HG02588 (cell line): Measurements from ENCODE around the gene VKORC1.
"Not testable (repeated sequence)": the region's sequence is repeated elsewhere in the genome, so short reads cannot be mapped to it uniquely, and the experiment has no call there.

Source experiments
- ATAC-seq: cut with Tn5 transposase; IDR thresholded peaks from one replicate; pipeline ENCODE4 v1.9.1; 2021; ENCODE audit warnings: mild to moderate bottlenecking, moderate library complexity; ENCODE audit not compliant: unreplicated experiment

VKORC1 gene

DNA sequence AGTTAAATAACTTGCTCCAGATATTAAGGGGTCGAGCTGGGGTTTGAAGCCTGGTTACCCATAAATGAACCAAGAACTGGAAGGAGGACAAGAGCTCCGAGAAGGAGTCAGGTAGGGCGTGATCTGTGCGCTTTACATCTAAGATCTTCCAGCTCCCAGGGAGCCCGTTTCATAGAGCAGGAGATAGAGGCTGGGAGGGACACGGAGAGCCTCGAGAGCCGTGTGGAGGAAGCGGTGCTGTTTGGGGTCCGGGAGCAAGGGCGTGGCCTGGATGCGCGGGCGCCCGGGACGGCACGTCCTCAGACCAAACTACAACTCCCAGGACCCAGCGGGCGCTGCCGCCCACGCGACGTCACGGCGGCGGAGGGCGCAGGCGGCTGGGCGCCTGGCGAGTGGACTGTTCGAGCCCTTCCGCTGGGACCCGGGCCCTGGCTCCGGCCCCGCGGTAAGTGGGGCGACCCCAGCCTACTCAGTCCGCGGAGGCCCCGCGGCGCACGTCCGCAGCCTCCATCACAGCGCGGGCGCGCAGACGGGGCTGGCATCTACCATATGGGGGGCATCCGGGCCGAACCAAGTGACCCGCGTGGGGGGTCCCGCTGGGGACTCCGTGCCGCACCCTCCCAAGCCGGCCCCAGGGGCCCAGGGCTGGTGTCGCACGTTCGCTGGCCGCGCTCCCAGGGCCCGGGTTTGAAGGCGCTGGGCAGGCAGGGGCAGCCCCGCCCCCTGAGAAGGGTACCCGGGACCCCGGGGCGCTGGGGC is 13.6 kb upstream of the VKORC1 start, which contains the start of gene BCKDK:
TSS of gene BCKDK (plus strand) at position 352 of the 759 bp plus-strand sequence. CDS start 838 bp downstream, outside the sequence.
- ATAC-seq, result peak; percentile 79

DNA sequence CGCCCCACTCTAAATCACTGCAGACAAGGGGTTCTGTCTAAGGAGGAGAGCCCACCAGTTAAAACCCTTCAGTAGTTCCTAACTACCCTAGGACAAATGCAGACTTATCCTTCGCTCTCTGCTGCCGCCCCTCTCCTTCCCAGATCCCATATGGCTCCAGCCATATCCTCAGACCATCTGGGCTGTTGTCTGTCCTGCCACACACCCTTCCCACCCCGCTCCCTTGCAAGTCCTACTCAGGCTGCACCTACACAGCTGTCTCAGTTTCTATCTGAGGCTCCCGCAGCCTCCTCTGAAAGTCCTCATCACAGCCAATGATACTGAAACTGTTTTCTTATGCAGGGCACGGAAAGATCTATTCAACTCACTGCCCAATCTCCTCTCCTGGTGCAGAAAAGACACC is 12.9 kb upstream of the VKORC1 start:
- peak; percentile 41 for ATAC-seq

DNA sequence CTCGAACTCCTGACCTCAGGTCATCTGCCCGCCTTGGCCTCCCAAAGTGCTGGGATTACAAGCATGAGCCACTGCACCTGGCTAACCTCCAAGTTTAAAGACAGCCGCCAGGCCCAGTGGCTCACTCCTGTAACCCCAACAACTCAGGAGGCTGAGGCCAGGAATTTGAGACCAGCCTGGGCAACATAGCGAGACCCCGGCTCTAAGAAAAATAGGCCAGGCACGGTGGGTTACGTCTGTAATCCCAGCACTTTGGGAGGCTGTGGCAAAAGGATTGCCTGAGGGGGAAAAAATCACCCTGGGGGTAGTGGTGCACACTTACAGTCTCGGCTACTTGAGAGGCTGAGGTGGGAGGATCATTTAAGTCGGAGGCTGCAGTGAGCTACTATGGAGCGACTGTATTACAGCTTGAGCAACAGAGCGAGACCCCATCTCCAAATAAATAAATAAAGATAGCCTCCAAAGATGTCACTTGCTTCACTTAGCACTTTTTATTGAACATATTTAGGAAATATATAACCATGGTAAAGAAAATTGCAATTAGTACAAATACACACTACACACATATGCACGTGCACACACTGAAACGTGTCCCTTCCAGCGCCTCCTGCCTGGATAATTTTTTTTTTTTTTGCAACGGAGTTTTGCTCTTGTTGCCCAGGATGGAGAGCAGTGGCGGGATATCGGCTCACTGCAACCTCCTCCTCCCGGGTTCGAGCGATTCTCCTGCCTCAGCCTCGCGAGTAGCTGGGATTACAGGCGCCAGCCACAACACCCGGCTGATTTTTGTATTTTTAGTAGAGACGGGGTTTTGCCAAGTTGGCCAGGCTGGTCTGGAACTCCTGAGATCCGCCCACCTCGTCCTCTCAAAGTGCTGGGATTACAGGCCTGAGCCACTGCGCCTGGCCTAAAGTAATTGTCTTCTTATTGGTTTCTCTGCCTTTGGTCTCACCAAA is 12.2 kb upstream of the VKORC1 start:
- ATAC-seq, result no peak

DNA sequence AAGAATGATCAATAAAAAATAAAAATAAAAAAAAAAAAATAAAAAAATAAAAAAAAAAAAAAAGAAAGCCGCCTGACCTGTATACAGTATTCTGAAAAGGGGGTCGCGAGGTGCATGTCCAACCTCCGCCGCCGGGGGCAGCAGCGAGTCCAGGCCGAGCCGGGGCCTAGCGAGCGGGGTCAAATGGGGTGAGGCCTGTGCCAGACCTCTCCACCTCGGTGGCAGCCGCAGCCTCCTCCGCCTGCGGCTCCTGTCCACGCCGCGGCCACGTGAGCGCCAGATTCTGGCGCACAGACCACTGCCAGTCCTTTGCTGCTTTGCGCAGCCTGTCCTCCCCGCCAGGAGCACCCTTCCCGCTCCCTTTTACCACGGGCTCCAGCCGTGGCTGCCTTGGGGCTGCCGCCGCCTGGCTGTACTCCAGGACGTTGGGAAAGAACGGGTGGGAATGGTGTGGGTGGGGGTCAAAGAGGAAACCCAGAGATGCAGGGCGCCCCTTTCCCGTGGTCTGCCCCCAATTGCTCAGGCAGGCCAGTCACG is 11.1 kb upstream of the VKORC1 start:
- ATAC-seq, result peak; percentile 35

DNA sequence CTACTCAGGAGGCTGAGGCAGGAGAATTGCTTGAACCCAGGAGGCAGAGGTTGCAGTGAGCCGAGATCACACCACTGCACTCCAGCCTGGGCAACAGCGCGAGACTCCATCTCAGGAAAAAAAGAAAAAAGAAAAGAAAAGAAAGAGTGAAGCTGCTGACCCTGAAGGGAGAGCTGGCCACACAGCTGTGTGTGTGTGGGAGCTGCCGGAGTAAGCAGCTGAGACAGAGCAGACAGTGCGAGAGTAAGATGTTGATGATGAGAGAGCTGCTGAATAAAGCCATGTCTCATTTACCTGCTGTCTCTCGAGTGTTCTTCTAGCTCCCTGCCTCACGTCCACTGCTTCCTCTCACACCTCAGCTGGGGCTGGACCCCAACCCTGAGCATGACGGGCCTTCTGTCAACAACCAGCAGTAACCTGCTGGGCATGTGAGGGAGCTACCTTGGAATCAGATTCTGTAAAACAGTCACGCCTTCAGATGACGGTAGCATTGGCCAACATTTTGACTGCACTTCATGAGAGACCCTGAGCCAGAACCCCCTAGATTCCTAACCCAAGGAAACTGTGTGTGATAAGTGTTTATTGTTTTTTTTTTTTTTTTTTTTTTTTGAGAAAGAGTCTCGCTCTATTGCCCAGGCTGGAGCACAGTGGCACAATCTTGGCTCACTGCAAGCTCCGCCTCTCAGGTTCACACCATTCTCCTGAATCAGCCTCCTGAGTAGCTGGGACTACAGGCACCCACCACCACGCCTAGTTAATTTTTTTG is 6.5 kb upstream of the VKORC1 start:
- ATAC-seq, result not testable (repeated sequence)

DNA sequence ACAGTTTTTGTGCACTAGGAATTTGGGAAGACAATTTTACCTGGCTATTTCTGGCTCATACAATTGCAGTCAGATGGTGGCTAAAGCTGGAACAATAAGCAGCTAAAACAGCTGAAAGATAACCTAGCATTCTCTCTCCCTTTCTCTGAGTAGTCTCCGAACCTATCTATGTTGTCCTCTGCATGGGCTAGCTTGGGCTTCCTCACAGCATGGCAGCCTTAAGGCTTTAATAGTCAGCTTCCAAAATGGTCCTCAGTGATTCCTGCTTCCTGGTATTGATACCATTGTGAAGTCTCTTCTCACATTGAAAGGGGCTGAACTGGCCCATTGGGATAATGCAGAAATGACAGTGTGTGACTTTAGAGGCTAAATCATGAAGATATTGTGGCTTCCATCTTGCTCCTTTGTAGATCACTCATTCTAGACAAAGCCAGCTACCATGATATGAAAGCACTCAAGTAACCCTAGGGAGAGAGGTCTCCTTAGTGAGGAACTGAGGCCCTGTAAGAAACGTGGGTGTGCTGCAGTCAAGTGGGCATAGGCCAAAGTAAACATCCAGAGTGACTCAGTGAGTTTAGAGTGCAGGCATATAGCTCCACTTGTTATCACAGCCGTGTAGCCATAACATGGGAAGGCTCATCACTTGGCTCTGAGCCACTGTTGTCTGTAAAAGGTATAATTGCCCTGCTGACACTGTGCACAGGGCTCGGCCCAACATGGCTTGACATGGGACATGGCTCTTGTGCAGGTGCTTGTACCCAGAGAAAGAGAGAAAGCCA is 5.5 kb upstream of the VKORC1 start:
- no peak for ATAC-seq

DNA sequence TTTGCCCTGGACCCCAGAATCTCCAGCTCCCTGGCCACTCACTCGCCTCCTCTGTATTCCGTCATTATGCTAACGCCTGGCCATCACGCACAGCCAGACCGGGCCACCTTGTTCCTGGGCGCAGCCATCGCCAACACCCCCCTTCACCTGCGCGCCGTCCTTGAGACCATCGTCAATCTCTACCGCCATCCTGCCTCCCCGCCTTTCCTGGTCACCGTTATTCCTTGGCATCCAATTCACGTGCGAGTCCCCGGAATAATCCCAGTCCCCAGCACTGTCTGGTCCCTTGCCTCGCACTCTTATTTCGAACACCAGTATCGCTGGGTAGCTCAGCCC is 541 bp downstream of the VKORC1 start:
- ATAC-seq, result no peak

DNA sequence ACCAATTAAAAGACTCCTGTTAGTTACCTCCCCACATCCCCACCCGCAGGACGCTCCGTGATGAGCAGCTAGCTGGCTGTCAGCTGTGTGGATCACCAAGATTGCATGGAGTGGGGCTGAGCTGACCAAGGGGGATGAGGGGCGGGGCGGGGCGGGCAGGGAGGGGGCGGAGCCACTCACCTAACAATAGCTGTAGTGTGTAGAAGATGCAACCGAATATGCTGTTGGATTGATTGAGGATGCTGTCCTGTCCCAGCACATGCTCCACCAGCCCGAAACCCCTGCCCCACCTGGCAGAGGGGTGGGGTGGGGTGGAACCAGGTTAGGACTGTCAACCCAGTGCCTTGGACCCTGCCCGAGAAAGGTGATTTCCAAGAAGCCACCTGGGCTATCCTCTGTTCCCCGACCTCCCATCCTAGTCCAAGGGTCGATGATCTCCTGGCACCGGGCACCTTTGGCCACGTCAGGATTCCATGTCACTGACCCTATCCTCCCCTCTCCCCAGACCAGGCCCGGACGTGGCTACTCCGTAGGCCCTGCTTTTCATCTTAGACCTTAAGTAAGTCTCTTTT is 1.4 kb downstream of the VKORC1 start:
- no peak for ATAC-seq

DNA sequence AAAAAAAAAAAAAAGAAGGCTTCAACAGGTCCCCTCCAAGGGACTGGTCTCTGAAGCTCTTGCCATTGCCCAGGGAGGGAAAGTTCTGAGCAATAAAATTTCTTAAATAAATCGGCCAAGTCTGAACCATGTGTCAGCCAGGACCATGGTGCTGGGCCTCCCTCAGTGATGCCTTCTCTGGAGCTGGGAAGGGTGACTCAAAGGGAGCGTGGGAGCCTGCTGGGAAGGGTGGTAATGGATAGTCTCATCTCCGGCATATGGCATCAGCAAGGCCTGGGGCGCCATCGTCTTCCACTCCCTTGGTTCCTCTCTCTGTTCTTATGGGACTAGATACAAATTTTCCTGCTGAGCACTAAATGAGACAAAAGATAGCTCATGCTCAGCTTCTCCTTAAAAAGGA is 2.3 kb downstream of the VKORC1 start:
- ATAC-seq, result no peak

DNA sequence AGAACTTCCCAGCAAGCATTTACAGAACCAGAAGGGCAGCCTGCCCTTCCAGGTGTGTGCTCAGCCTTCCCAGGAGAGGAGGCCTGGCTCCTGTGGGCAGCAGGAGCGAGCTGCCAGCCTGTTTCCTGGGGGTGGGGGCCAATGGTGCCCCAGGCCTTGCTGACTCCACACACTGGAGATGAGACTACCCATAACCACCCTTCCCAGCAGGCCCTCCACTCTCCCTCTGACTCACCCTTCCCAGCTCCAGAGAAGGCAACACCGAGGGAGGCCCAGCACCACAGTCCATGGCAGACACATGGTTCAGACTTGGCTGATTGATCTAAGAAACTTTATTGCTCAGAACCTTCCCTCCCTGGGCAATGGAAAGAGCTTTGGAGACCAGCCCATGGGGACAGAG is 4.1 kb downstream of the VKORC1 start:
- ATAC-seq, result no peak

DNA sequence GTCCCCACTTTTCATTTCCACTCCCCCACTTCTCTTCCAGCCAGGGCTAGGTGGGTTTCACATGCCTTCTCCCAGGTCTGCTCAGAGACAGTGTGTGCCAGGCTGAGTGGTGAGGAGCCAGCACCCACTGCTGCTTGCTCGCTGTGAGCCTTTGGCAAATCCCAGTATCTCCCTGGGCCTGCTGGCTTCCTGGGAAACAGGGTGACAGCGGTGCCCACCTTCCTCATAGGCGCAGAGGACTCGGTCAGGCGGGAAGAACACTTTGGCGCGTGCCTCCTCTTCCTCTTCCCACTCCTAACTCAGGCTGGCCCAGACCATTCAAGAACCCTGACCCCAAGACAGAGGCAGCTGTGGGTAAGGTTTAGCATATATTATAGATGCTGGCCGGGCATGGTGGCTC is 5.4 kb downstream of the VKORC1 start:
- ATAC-seq, result no peak

DNA sequence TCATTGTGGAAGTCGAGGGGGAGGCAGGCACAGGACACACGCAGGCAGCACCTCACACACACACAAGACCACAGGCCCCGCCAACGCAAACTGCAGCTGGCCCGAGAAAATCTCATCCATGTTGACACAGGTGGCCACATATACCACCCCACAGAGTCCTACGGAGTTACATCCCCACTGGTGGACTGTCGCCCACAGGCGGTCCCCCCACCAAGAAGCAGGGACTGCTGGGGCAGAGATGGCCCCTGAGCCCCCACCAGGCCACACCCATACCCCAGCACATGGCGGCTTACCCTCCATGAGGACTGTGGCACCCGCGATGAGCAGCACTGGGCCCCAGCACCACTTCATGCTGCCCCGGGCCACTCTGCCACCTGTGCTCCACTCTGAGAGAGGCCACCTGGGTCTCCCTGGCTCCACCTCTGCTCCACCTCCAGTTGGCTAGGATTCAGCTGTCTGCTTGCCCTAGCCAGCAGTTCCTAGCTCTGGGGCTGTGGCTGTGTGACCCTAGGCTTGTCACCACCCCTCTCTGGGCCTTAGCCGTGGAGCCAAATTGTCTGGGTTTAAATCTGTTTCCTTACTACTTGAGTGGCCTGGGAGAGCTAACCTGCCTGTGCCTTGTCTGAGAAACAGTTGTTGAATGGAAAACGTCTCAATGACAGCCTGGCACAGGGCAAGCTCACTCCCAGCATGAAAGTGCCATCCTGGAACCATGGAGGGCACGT is 6.0 kb downstream of the VKORC1 start, which contains the start of gene PRSS53:
TSS of gene PRSS53 (minus strand) at position 485 of the 725 bp plus-strand sequence. CDS start at position 351, 134 bp downstream.
- no peak for ATAC-seq

DNA sequence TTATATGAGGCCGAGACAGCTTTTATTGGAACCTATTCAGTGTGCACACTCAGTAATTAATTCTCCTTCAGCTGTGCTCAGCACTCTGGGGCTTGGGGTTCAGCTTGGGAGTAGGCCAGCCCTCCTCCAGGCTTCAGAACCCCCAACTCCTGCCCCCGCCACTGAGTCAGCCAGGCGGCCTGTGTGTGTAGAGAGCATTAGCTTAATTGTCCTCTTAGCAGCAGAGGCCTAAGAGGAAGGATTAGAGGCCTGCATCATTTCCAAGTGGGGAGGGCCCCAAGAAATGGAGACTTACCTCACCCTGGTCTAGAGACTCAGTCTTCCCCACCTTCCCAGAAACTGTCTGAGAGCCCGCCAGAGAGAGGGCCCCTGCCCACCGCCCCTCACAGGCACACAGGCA is 6.6 kb downstream of the VKORC1 start:
- no peak for ATAC-seq

DNA sequence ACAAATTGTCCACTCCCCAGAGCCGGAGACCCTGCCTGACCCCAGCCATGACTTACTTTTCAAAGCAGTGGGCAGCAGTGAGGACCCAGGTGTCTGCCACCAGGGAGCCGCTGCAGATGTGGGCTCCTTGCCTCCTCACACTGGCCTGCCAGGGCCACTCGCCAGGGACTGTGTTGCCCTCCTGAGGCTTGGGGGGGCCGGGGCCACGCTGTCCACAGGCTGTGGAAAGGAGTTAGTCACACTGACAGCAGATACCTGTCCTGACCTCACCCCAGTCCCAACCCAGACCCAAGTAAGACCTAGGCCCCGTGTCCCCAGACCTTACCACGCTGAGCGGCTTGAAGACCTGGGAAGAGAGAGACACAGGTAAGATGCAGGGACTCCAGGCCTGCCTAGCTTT is 7.1 kb downstream of the VKORC1 start:
- ATAC-seq, result no peak

DNA sequence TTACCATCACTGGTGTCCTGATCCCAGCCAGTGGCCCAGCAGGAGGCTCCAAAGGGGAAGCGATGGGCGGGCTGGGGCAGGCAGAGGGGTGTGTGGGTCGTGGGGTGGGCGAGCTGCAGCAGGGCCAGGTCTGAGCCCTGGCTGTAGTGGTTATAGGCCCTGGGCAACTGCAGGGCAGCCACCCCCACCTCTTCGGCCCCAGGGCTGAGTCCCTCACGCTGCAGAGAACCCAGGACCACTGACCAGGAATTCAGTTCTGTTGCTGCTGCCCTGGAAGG is 8.0 kb downstream of the VKORC1 start:
- no peak for ATAC-seq

DNA sequence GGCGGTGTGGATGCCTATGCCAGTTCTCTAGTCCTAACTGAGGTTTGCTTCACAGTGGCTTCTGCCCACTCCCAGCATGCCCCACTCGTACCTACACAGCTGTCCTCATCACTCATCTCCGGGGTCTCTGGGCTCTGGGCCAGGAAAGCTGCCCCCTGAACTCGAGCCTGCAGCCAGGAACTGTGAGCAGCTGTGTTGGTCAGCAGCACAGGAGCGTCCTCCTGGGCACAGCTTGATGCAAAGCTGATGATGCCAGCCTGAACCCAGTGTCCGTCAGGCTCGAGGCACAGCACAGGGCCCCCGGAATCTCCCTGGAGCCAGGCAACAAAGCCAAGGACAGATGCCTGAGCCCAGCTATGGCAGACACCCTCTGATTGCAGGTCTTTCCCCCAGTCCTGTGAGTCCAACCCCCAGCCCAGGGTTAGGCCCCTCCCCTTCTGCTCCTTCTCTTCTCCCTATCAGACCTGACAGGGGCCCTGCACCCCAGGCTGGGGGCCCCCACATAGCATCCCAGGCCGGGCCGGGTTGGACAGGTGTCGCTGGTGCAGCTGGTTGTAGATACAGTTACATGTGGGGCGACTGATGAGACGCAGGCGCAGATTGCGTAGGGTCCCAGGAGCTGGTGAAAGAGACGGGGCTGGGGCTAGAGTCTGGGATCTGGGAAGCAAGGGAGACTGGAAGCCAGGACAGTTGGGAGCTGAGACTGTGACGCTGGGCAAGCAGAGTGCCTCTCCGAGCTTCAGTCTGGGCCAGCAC is 8.5 kb downstream of the VKORC1 start:
- ATAC-seq, result no peak

DNA sequence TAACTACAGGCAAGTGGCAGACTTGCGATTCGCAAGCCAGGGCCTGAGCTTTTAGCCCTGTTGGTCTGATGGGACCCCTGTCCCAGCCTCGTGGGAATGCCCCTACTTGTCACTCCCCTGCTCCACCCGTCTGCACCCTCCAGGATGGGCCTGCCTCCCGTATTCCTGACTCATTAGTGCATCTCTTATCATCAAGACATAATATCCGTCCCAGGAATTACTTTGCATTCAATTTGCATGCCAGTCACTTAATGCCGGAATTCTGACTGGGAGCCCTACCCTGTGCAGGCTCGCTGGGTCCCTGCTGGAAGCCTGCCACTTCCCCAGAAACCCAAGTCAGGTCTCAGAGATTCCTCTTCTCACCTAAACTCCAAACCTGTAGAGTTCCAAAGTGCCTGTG is 9.2 kb downstream of the VKORC1 start:
- ATAC-seq, result no peak

DNA sequence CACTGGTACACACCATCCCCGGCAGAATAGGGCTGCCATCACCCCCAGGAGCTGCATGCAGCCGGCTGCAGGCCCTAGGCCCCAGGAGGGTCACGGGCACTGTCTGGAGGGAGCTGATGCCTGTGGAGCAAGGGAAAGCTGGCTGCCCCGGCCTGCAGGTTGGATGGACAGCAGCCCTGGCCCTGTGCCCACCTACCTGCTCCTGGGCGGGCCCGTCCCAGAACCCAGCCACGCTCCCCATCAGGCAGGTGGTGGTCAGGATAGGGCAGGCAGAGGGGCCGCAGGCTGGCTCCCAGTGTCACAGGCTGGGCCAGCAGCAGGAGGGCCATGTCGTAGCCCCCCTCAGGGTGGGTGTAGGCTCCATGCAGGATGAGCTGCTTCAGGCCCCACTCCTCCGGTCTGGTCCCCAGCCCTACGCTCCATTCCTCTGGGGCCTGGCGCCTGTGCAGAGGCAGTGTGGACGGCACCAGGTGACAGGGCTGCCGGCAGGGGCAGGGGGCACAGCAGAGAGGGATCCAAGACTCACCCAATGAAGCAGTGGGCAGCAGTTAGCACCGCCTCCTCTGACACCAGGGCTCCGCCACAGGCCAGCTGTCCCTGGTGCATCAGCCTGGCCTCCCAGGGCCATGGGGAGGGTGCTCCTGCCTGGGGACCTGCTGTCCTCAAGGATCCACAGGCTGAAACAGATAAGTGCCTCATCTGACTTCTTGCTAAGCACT is 9.9 kb downstream of the VKORC1 start:
- ATAC-seq, result no peak
